WTC11 (cell line): Measurements from ENCODE around the gene RASSF4. TPM values are rescaled to one million over a fixed set of nuclear protein-coding genes. Genes with fewer than 3 reads are reported as not detected.

Experiments used
- ATAC-seq: fragments of 200-7000 bp; cut with Tn5 transposase; 2 replicates; pipeline ENCODE4 v1.10.0; 2021; ENCODE audit warnings: mild to moderate bottlenecking, moderate library complexity
- CTCF ChIA-PET: fragments of 300-600 bp; sonication (Branson Sonifier 250); formaldehyde crosslinking; loops from one replicate; lab custom pipeline; 2021; ENCODE audit warnings: antibody characterized with exemption; lab: Charles Lee
- POLR2A ChIA-PET: fragments of 350-600 bp; sonication (Branson Sonifier 250); formaldehyde crosslinking; loops from one replicate; lab custom pipeline; 2021; ENCODE audit warnings: antibody characterized with exemption; lab: Charles Lee
- DNase-seq: peaks from one replicate; pipeline ENCODE4 v3.0.0; 2021; ENCODE audit warnings: low spot score
- H3K27ac Mint-ChIP-seq: 2 replicates; pipeline ENCODE4 v1.8.0; 2021; ENCODE audit warnings: mixed read lengths
- H3K27me3 Mint-ChIP-seq: 2 replicates; pipeline ENCODE4 v1.8.0; 2021; ENCODE audit warnings: low read depth, mild to moderate bottlenecking, moderate library complexity, mixed read lengths
- H3K36me3 Mint-ChIP-seq: 2 replicates; pipeline ENCODE4 v1.8.0; 2021; ENCODE audit warnings: mixed read lengths
- H3K4me1 Mint-ChIP-seq: 2 replicates; pipeline ENCODE4 v1.8.0; 2022; ENCODE audit warnings: mixed read lengths
- H3K4me3 Mint-ChIP-seq: 2 replicates; pipeline ENCODE4 v1.8.0; 2021; ENCODE audit warnings: mild to moderate bottlenecking, moderate library complexity, mixed read lengths
- H3K9me3 Mint-ChIP-seq: 2 replicates; pipeline ENCODE4 v1.8.0; 2021; ENCODE audit warnings: mixed read lengths
- ATF1 ChIP-seq: sonication (generic); formaldehyde crosslinking; IDR thresholded peaks from 2 replicates; pipeline ENCODE4 v1.8.1; 2023; ENCODE audit warnings: mild to moderate bottlenecking, moderate library complexity, missing genetic modification reagents
- CDX4 ChIP-seq: fragments of 250-450 bp; sonication (Bioruptor Pico); IDR thresholded peaks from 2 replicates; pipeline ENCODE4 v1.9.0; 2021; ENCODE audit warnings: moderate library complexity, mild to moderate bottlenecking, inconsistent platforms, borderline replicate concordance
- IRF1 ChIP-seq: sonication (generic); formaldehyde crosslinking; IDR thresholded peaks from 2 replicates; pipeline ENCODE4 v1.8.0; 2023; ENCODE audit warnings: missing genetic modification reagents
- JAZF1 ChIP-seq: fragments of 250-450 bp; sonication (Bioruptor Pico); IDR thresholded peaks from 2 replicates; pipeline ENCODE4 v1.9.0; 2021; ENCODE audit warnings: moderate library complexity, mild to moderate bottlenecking, inconsistent platforms
- MYBL2 ChIP-seq: sonication (generic); formaldehyde crosslinking; IDR thresholded peaks from 2 replicates; pipeline ENCODE4 v1.8.1; 2023; ENCODE audit warnings: mild to moderate bottlenecking, moderate library complexity, missing genetic modification reagents
- NFE2L1 ChIP-seq: sonication (generic); formaldehyde crosslinking; IDR thresholded peaks from 2 replicates; pipeline ENCODE4 v1.8.1; 2023; ENCODE audit warnings: missing genetic modification reagents
- NR2C2 ChIP-seq: sonication (generic); formaldehyde crosslinking; IDR thresholded peaks from 2 replicates; pipeline ENCODE4 v1.8.0; 2022; ENCODE audit warnings: mild to moderate bottlenecking, missing genetic modification reagents
- RELA ChIP-seq: sonication (generic); formaldehyde crosslinking; IDR thresholded peaks from 2 replicates; pipeline ENCODE4 v1.8.1; 2022; ENCODE audit warnings: missing genetic modification reagents, mild to moderate bottlenecking, borderline replicate concordance
- SMAD4 ChIP-seq: sonication (generic); formaldehyde crosslinking; IDR thresholded peaks from 2 replicates; pipeline ENCODE4 v1.8.0; 2022; ENCODE audit warnings: mild to moderate bottlenecking, missing genetic modification reagents
- STAT6 ChIP-seq: sonication (generic); formaldehyde crosslinking; conservative IDR thresholded peaks from 2 replicates; pipeline ENCODE4 v1.8.1; 2023; ENCODE audit warnings: mild to moderate bottlenecking, low read depth, missing genetic modification reagents, moderate library complexity
- ZNF219 ChIP-seq: sonication (generic); formaldehyde crosslinking; IDR thresholded peaks from 2 replicates; pipeline ENCODE4 v1.8.0; 2023; ENCODE audit warnings: missing genetic modification reagents, mild to moderate bottlenecking, borderline replicate concordance
- total RNA-seq: library from RNA; stranded (reverse); gene quantifications from 3 replicates; pipeline ENCODE4 v1.2.3, GENCODE V29; 2021
- TF ChIP-seq, protein P1 (sequence below): fragments of 250-450 bp; sonication (Bioruptor Pico); IDR thresholded peaks from 2 replicates; pipeline ENCODE4 v1.9.0; 2021; ENCODE audit warnings: mild to moderate bottlenecking
- TF ChIP-seq, protein P2 (sequence below): sonication (generic); formaldehyde crosslinking; IDR thresholded peaks from 2 replicates; pipeline ENCODE4 v1.8.1; 2023; ENCODE audit warnings: mild to moderate bottlenecking, missing genetic modification reagents
- TF ChIP-seq, protein P3 (sequence below): fragments of 200-600 bp; IDR thresholded peaks from 2 replicates; pipeline ENCODE4 v1.8.0; 2022; ENCODE audit warnings: antibody characterized with exemption
- TF ChIP-seq, protein P4 (sequence below): sonication (generic); formaldehyde crosslinking; IDR thresholded peaks from 2 replicates; pipeline ENCODE4 v1.8.1; 2022; ENCODE audit warnings: low read depth, mild to moderate bottlenecking, moderate library complexity, missing genetic modification reagents, borderline replicate concordance

The RASSF4 gene
- total RNA-seq, 1 experiment from 2014 or later = 15.7 TPM

DNA sequence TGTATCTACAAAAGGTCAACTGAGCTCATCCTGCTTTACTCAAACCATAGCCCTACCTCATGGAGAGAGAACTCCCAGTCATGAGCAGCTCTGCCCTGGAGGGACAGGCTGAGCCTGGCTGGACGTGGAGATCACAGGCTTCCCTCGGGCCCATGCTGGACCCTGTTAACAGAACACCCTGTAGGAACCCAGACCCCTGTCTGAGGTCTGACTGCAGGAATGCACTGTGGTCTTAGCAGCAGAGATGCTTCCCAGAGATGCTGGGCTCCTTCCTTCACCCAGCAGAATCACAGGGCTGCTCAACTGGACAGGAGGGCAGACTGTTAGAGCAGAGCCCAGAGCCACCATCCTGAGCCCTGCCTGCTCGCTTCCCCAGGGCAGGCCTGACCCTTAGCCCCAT is 47.7 kb upstream of the RASSF4 start:
- H3K4me1 Mint-ChIP-seq = peaks cover 46% of the 10 kb centered on the region
- H3K36me3 Mint-ChIP-seq = no peaks in the 10 kb centered on the region
- H3K27me3 Mint-ChIP-seq = peaks cover under 1% of the 10 kb centered on the region; the same call in 1 of the 2 replicates
- DNase-seq (no peak), ATAC-seq (no peak)
- no peak overlapping the region for H3K27ac Mint-ChIP-seq
- POLR2A ChIA-PET = no interaction called here
- peaks cover under 1% of the 10 kb centered on the region for H3K9me3 Mint-ChIP-seq
- TF ChIP-seq NFE2L1 (CRISPR knock-in tag) = no peak
- no peak overlapping the region for H3K4me3 Mint-ChIP-seq
- CTCF ChIA-PET = interaction anchor here (1.4 to 4.3 kb wide), 4 partner anchors 13 to 47 kb away, joined by 4 to 25 read pairs (median 11); no protein-coding TSS in a partner anchor

- H3K27me3 Mint-ChIP-seq = peaks cover 7% of the 10 kb centered on the region
- H3K27ac Mint-ChIP-seq = no peak overlapping the region
- H3K4me3 Mint-ChIP-seq = no peak overlapping the region
- ATAC-seq = no peak
- TF ChIP-seq MYBL2 (CRISPR knock-in tag) (no peak), STAT6 (CRISPR knock-in tag) (no peak), SMAD4 (CRISPR knock-in tag) (no peak), ZNF219 (CRISPR knock-in tag) (no peak), RELA (CRISPR knock-in tag) (no peak), IRF1 (CRISPR knock-in tag) (no peak), CDX4 (CRISPR knock-in tag) (no peak), JAZF1 (CRISPR knock-in tag) (no peak)
- TF ChIP-seq, all 79 proteins: peak for 0
- peaks cover 8% of the 10 kb centered on the region for H3K36me3 Mint-ChIP-seq
- POLR2A ChIA-PET = no interaction called here
- no peak for DNase-seq
- CTCF ChIA-PET = no interaction called here
- H3K9me3 Mint-ChIP-seq = peaks cover 14% of the 10 kb centered on the region
- peaks cover 34% of the 10 kb centered on the region for H3K4me1 Mint-ChIP-seq
Measured at GRCh38 chr10:44913350-44914081, 46.1 kb upstream of the RASSF4 start.

DNA sequence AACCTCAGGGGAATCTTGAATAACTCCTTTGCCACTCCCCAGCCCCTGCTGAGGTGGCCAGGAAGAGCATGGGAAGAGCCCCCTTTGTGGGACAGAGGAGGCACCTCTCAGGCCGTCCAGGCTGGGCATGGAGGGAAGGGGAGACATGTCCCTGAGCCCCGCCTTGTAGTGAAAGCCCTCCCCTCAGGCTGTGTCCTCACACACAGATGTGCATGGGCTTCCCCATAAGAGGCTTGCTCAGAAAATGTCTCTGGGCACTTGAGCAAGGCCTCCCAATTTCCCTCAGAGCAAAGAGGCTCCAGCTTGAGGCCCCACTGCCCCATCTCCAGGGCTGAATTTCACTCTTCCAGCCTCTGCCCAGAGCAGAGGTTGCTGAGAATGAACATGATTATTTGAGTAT is 44.7 kb upstream of the RASSF4 start:
- ChIA-PET POLR2A (no interaction called here), CTCF (no interaction called here)
- Mint-ChIP-seq H3K4me1 (peaks cover 24% of the 10 kb centered on the region), H3K27me3 (peaks cover 7% of the 10 kb centered on the region), H3K9me3 (peaks cover 14% of the 10 kb centered on the region), H3K36me3 (peaks cover 8% of the 10 kb centered on the region), H3K27ac (no peak overlapping the region), H3K4me3 (no peak overlapping the region)
- DNase-seq (no peak), ATAC-seq (no peak)
- TF ChIP-seq STAT6 (CRISPR knock-in tag) (no peak), NR2C2 (no peak), ATF1 (CRISPR knock-in tag) (no peak)
- TF ChIP-seq, protein P1, sequence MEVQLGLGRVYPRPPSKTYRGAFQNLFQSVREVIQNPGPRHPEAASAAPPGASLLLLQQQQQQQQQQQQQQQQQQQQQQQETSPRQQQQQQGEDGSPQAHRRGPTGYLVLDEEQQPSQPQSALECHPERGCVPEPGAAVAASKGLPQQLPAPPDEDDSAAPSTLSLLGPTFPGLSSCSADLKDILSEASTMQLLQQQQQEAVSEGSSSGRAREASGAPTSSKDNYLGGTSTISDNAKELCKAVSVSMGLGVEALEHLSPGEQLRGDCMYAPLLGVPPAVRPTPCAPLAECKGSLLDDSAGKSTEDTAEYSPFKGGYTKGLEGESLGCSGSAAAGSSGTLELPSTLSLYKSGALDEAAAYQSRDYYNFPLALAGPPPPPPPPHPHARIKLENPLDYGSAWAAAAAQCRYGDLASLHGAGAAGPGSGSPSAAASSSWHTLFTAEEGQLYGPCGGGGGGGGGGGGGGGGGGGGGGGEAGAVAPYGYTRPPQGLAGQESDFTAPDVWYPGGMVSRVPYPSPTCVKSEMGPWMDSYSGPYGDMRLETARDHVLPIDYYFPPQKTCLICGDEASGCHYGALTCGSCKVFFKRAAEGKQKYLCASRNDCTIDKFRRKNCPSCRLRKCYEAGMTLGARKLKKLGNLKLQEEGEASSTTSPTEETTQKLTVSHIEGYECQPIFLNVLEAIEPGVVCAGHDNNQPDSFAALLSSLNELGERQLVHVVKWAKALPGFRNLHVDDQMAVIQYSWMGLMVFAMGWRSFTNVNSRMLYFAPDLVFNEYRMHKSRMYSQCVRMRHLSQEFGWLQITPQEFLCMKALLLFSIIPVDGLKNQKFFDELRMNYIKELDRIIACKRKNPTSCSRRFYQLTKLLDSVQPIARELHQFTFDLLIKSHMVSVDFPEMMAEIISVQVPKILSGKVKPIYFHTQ (CRISPR knock-in tag) = no peak
- TF ChIP-seq, protein P2, sequence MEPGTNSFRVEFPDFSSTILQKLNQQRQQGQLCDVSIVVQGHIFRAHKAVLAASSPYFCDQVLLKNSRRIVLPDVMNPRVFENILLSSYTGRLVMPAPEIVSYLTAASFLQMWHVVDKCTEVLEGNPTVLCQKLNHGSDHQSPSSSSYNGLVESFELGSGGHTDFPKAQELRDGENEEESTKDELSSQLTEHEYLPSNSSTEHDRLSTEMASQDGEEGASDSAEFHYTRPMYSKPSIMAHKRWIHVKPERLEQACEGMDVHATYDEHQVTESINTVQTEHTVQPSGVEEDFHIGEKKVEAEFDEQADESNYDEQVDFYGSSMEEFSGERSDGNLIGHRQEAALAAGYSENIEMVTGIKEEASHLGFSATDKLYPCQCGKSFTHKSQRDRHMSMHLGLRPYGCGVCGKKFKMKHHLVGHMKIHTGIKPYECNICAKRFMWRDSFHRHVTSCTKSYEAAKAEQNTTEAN (CRISPR knock-in tag) = no peak
- TF ChIP-seq, protein P3, sequence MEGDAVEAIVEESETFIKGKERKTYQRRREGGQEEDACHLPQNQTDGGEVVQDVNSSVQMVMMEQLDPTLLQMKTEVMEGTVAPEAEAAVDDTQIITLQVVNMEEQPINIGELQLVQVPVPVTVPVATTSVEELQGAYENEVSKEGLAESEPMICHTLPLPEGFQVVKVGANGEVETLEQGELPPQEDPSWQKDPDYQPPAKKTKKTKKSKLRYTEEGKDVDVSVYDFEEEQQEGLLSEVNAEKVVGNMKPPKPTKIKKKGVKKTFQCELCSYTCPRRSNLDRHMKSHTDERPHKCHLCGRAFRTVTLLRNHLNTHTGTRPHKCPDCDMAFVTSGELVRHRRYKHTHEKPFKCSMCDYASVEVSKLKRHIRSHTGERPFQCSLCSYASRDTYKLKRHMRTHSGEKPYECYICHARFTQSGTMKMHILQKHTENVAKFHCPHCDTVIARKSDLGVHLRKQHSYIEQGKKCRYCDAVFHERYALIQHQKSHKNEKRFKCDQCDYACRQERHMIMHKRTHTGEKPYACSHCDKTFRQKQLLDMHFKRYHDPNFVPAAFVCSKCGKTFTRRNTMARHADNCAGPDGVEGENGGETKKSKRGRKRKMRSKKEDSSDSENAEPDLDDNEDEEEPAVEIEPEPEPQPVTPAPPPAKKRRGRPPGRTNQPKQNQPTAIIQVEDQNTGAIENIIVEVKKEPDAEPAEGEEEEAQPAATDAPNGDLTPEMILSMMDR = no peak
- TF ChIP-seq, protein P4, sequence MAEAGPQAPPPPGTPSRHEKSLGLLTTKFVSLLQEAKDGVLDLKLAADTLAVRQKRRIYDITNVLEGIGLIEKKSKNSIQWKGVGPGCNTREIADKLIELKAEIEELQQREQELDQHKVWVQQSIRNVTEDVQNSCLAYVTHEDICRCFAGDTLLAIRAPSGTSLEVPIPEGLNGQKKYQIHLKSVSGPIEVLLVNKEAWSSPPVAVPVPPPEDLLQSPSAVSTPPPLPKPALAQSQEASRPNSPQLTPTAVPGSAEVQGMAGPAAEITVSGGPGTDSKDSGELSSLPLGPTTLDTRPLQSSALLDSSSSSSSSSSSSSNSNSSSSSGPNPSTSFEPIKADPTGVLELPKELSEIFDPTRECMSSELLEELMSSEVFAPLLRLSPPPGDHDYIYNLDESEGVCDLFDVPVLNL (CRISPR knock-in tag) = no peak
